Large intestine (tissue), 3 donors: Measurements from ENCODE around the gene MTURN. TPM values are rescaled to one million over a fixed set of nuclear protein-coding genes. Genes with fewer than 3 reads are reported as not detected.

ENCODE experiments used
- DNase-seq, 2 donors: peaks; one replicate each; pipeline versions ENCODE4 v3.0.0 to v3.0.0-alpha.2; 2013
- H3K27ac ChIP-seq: one replicate; pipeline ENCODE4 v1.5.1; 2013; ENCODE audit warnings: low read length
- H3K27me3 ChIP-seq: 2 replicates; pipeline ENCODE4 v1.6.1; 2013; ENCODE audit warnings: low read length; ENCODE audit not compliant: control insufficient read depth, insufficient read depth
- H3K36me3 ChIP-seq: 2 replicates; pipeline ENCODE4 v1.6.1; 2013; ENCODE audit warnings: low read length; ENCODE audit not compliant: control insufficient read depth, insufficient read depth
- H3K4me1 ChIP-seq: one replicate; pipeline ENCODE4 v1.6.1; 2013; ENCODE audit warnings: low read length; ENCODE audit not compliant: control insufficient read depth, insufficient read depth
- H3K4me3 ChIP-seq: one replicate; pipeline ENCODE4 v1.5.1; 2013; ENCODE audit warnings: low read length
- H3K9me3 ChIP-seq: one replicate; pipeline ENCODE4 v1.6.1; 2013; ENCODE audit warnings: mild to moderate bottlenecking, low read depth, low read length, moderate library complexity; ENCODE audit not compliant: control insufficient read depth
- WGBS: methylation state at CpG from one replicate; pipeline ENCODE4 v1.1.5; 2013; ENCODE audit warnings: low lambda C conversion rate; ENCODE audit not compliant: insufficient coverage; 5-methylcytosine and 5-hydroxymethylcytosine counted together
- polyA plus RNA-seq: library from polyadenylated mRNA; unstranded; fragments of 120-200 nt; gene quantifications from one replicate; pipeline ENCODE4 v1.2.1, GENCODE V29; 2013

Gene MTURN
- polyA plus RNA-seq, 1 donor = 18.9 TPM

GRCh38 chr7:30177186-30177585 is 42.4 kb downstream of the MTURN start:
- Histone ChIP-seq H3K27ac (no peak overlapping the region), H3K4me1 (peaks cover 18% of the 10 kb centered on the region), H3K36me3 (no peaks in the 10 kb centered on the region), H3K9me3 (no peaks in the 10 kb centered on the region), H3K4me3 (no peak overlapping the region), H3K27me3 (no peaks in the 10 kb centered on the region)
- no CpG with 5 or more reads among the region's 5 CpGs for WGBS
- DNase-seq = no peak

- H3K27me3 ChIP-seq = no peaks in the 10 kb centered on the region
- no peak for DNase-seq
- no peaks in the 10 kb centered on the region for H3K36me3 ChIP-seq
- no peak overlapping the region for H3K27ac ChIP-seq
- H3K9me3 ChIP-seq = no peaks in the 10 kb centered on the region
- no CpG with 5 or more reads among the region's 3 CpGs for WGBS
- peaks cover 18% of the 10 kb centered on the region for H3K4me1 ChIP-seq
- no peak overlapping the region for H3K4me3 ChIP-seq
These were observed 43.2 kb downstream of the MTURN start for GRCh38 chr7:30177965-30178364.

- no peaks in the 10 kb centered on the region for H3K36me3 ChIP-seq
- peaks cover 18% of the 10 kb centered on the region for H3K4me1 ChIP-seq
- no peak overlapping the region for H3K4me3 ChIP-seq
- no peaks in the 10 kb centered on the region for H3K27me3 ChIP-seq
- H3K9me3 ChIP-seq = no peaks in the 10 kb centered on the region
- no peak overlapping the region for H3K27ac ChIP-seq
- WGBS = 80% methylated on average over 1 of the region's 3 CpGs
- DNase-seq = peak in 1 of 2 donors; percentile 54
These were observed 44.1 kb downstream of the MTURN start for GRCh38 chr7:30178748-30179436.

GRCh38 chr7:30180718-30181117 is 45.9 kb downstream of the MTURN start:
- no peaks in the 10 kb centered on the region for H3K27me3 ChIP-seq
- no peaks in the 10 kb centered on the region for H3K9me3 ChIP-seq
- H3K36me3 ChIP-seq = no peaks in the 10 kb centered on the region
- peaks cover 18% of the 10 kb centered on the region for H3K4me1 ChIP-seq
- H3K4me3 ChIP-seq = no peak overlapping the region
- DNase-seq = no peak
- no CpG with 5 or more reads among the region's 2 CpGs for WGBS
- no peak overlapping the region for H3K27ac ChIP-seq

- Histone ChIP-seq H3K4me1 (peaks cover 14% of the 10 kb centered on the region), H3K27ac (no peak overlapping the region), H3K36me3 (no peaks in the 10 kb centered on the region), H3K9me3 (no peaks in the 10 kb centered on the region), H3K4me3 (no peak overlapping the region), H3K27me3 (no peaks in the 10 kb centered on the region)
- no CpG with 5 or more reads among the region's 6 CpGs for WGBS
- DNase-seq = no peak
These were observed 46.4 kb downstream of the MTURN start for GRCh38 chr7:30181211-30181610.

- H3K36me3 ChIP-seq = no peaks in the 10 kb centered on the region
- no peak overlapping the region for H3K27ac ChIP-seq
- H3K27me3 ChIP-seq = no peaks in the 10 kb centered on the region
- H3K4me1 ChIP-seq = peaks cover 9% of the 10 kb centered on the region
- no peaks in the 10 kb centered on the region for H3K9me3 ChIP-seq
- DNase-seq = no peak
- no peak overlapping the region for H3K4me3 ChIP-seq
- WGBS = 100% methylated on average over 2 of the region's 7 CpGs
These were observed 47.1 kb downstream of the MTURN start for GRCh38 chr7:30181736-30182522.

- no peak overlapping the region for H3K4me3 ChIP-seq
- DNase-seq = no peak
- H3K36me3 ChIP-seq = no peaks in the 10 kb centered on the region
- WGBS = no CpG with 5 or more reads among the region's 2 CpGs
- H3K27me3 ChIP-seq = no peaks in the 10 kb centered on the region
- no peak overlapping the region for H3K27ac ChIP-seq
- H3K9me3 ChIP-seq = no peaks in the 10 kb centered on the region
- peaks cover 6% of the 10 kb centered on the region for H3K4me1 ChIP-seq
These were observed 48.0 kb downstream of the MTURN start for GRCh38 chr7:30182814-30183213.

GRCh38 chr7:30183749-30184369 is 49.1 kb downstream of the MTURN start:
- Histone ChIP-seq H3K27me3 (no peaks in the 10 kb centered on the region), H3K36me3 (no peaks in the 10 kb centered on the region), H3K27ac (no peak overlapping the region), H3K9me3 (no peaks in the 10 kb centered on the region), H3K4me1 (peaks cover 3% of the 10 kb centered on the region), H3K4me3 (no peak overlapping the region)
- WGBS = 96% methylated on average over 3 of the region's 4 CpGs
- DNase-seq = no peak

GRCh38 chr7:30184791-30185487 is 50.2 kb downstream of the MTURN start:
- Histone ChIP-seq H3K36me3 (no peaks in the 10 kb centered on the region), H3K4me1 (no peaks in the 10 kb centered on the region), H3K27ac (no peak overlapping the region), H3K4me3 (no peak overlapping the region), H3K9me3 (no peaks in the 10 kb centered on the region), H3K27me3 (no peaks in the 10 kb centered on the region)
- 100% methylated on average over 2 of the region's 4 CpGs for WGBS
- DNase-seq = no peak

- no peak for DNase-seq
- Histone ChIP-seq H3K9me3 (no peaks in the 10 kb centered on the region), H3K4me1 (no peaks in the 10 kb centered on the region), H3K36me3 (no peaks in the 10 kb centered on the region), H3K4me3 (no peak overlapping the region), H3K27ac (no peak overlapping the region), H3K27me3 (no peaks in the 10 kb centered on the region)
These were observed 50.7 kb downstream of the MTURN start for GRCh38 chr7:30185496-30185895.
